CD4-positive, alpha-beta memory T cell (primary cell): Measurements from ENCODE around the gene PRKD1. TPM values are rescaled to one million over a fixed set of nuclear protein-coding genes. Genes with fewer than 3 reads are reported as not detected.
"Not testable (repeated sequence)": the region's sequence is repeated elsewhere in the genome, so short reads cannot be mapped to it uniquely, and the experiment has no call there.

ENCODE experiments used
- CTCF ChIA-PET: fragments of 350-600 bp; sonication (Branson Sonifier 250); formaldehyde crosslinking; loops from one replicate; lab custom pipeline; 2021; ENCODE audit warnings: inconsistent platforms; ENCODE audit not compliant: partially characterized antibody; lab: Charles Lee
- POLR2A ChIA-PET: fragments of 350-600 bp; sonication (Branson Sonifier 250); formaldehyde crosslinking; loops from one replicate; lab custom pipeline; 2021; ENCODE audit not compliant: partially characterized antibody; lab: Charles Lee
- DNase-seq, 5 donors: peaks; one replicate each; pipeline versions ENCODE4 v3.0.0 to v3.0.0-alpha.2; 2020 to 2022; ENCODE audit warnings: mixed read lengths in 1 of 5
- H3K27ac ChIP-seq: one replicate; pipeline ENCODE4 v1.7.0; 2013; ENCODE audit warnings: low read depth, low read length
- H3K27me3 ChIP-seq: 2 replicates; pipeline ENCODE4 v1.7.0; 2013; ENCODE audit warnings: mild to moderate bottlenecking, low read length, moderate library complexity; ENCODE audit not compliant: insufficient read depth
- H3K36me3 ChIP-seq: 2 replicates; pipeline ENCODE4 v1.7.0; 2013; ENCODE audit warnings: mild to moderate bottlenecking, low read length, moderate library complexity; ENCODE audit not compliant: insufficient read depth
- H3K4me1 ChIP-seq: 2 replicates; pipeline ENCODE4 v1.7.0; 2013; ENCODE audit warnings: mild to moderate bottlenecking, low read length, moderate library complexity; ENCODE audit not compliant: insufficient read depth
- H3K4me3 ChIP-seq, 2 donors: one replicate each; pipeline ENCODE4 v1.7.0; 2013; ENCODE audit warnings: low read length in 2 of 2, mild to moderate bottlenecking in 1 of 2
- H3K9me3 ChIP-seq, 2 donors: one replicate each; pipeline ENCODE4 v1.7.0; 2013; ENCODE audit warnings: low read length in 2 of 2, control low read depth in 1 of 2; ENCODE audit not compliant: control insufficient read depth in 1 of 2
- H3K27ac Mint-ChIP-seq, 7 donors: one replicate each; pipeline ENCODE4 v1.8.0; 2020 to 2021; ENCODE audit warnings: mixed read lengths in 7 of 7, mild to moderate bottlenecking in 6 of 7, inconsistent platforms in 3 of 7, moderate library complexity in 3 of 7
- H3K27me3 Mint-ChIP-seq, 2 donors: one replicate each; pipeline ENCODE4 v1.8.0; 2020 to 2021; ENCODE audit warnings: mixed read lengths in 2 of 2
- H3K36me3 Mint-ChIP-seq, 2 donors: one replicate each; pipeline ENCODE4 v1.8.0; 2020 to 2021; ENCODE audit warnings: mixed read lengths in 2 of 2, inconsistent platforms in 1 of 2, mild to moderate bottlenecking in 1 of 2
- H3K4me1 Mint-ChIP-seq, 4 donors: one replicate each; pipeline ENCODE4 v1.8.0; 2020 to 2021; ENCODE audit warnings: mixed read lengths in 4 of 4, mild to moderate bottlenecking in 1 of 4
- H3K4me3 Mint-ChIP-seq, 8 donors: one replicate each; pipeline ENCODE4 v1.8.0; 2020 to 2021; ENCODE audit warnings: mixed read lengths in 8 of 8, mild to moderate bottlenecking in 7 of 8, moderate library complexity in 6 of 8, inconsistent platforms in 3 of 8
- H3K9me3 Mint-ChIP-seq, 8 donors: one replicate each; pipeline ENCODE4 v1.8.0; 2020 to 2021; ENCODE audit warnings: mixed read lengths in 8 of 8, mild to moderate bottlenecking in 5 of 8, inconsistent platforms in 3 of 8, moderate library complexity in 1 of 8
- intact Hi-C: fragments of 100-400 bp; cut with micrococcal nuclease; formaldehyde crosslinking; loops from one replicate; pipeline ENCODE4 v1.15.1; 2023
- polyA plus RNA-seq, 2 donors: library from polyadenylated mRNA; unstranded; fragments of 300-500 nt; fragmentation: Illumina TruSeq; gene quantifications; one replicate each; pipeline ENCODE4 v1.2.3, GENCODE V29; 2021
- total RNA-seq, 2 experiments: library from RNA; stranded (reverse); gene quantifications; one replicate each; pipeline ENCODE4 v1.2.3, GENCODE V29; 2021

Gene PRKD1
- total and polyA plus RNA-seq, 4 experiments from 2014 or later, result not detected

GRCh38 chr14:29782041-29782440 is 145.6 kb downstream of the PRKD1 start:
- no peak overlapping the region for H3K27ac ChIP-seq
- H3K36me3 ChIP-seq, result no peaks in the 10 kb centered on the region
- H3K9me3 ChIP-seq, result no peaks in the 10 kb centered on the region
- Mint-ChIP-seq H3K27me3 (no peaks in the 10 kb centered on the region), H3K4me1 (no peaks in the 10 kb centered on the region), H3K27ac (no peak overlapping the region), H3K36me3 (no peaks in the 10 kb centered on the region), H3K4me3 (no peak overlapping the region), H3K9me3 (peaks cover 4 to 25% (median 13%) of the 10 kb centered on the region in 8 donors)
- no peak overlapping the region for H3K4me3 ChIP-seq
- no peaks in the 10 kb centered on the region for H3K4me1 ChIP-seq
- CTCF ChIA-PET, result no interaction called here
- intact Hi-C loops, result no loop called here
- no peak for DNase-seq
- no peaks in the 10 kb centered on the region for H3K27me3 ChIP-seq
- POLR2A ChIA-PET, result no interaction called here

- H3K36me3 Mint-ChIP-seq, H3K9me3 ChIP-seq, intact Hi-C loops, DNase-seq, H3K4me1 ChIP-seq, H3K4me1 Mint-ChIP-seq, CTCF ChIA-PET, H3K4me3 ChIP-seq, H3K27ac ChIP-seq, H3K27ac Mint-ChIP-seq, H3K27me3 Mint-ChIP-seq, POLR2A ChIA-PET, H3K36me3 ChIP-seq, H3K4me3 Mint-ChIP-seq, H3K27me3 ChIP-seq: not testable (repeated sequence)
- H3K9me3 Mint-ChIP-seq, result peaks cover 2 to 41% (median 20%) of the 10 kb centered on the region in 8 donors
These were observed 150.5 kb downstream of the PRKD1 start for GRCh38 chr14:29777142-29777541.

- Histone ChIP-seq H3K27me3 (no peaks in the 10 kb centered on the region), H3K27ac (no peak overlapping the region), H3K9me3 (no peaks in the 10 kb centered on the region), H3K4me1 (no peaks in the 10 kb centered on the region), H3K4me3 (no peak overlapping the region), H3K36me3 (no peaks in the 10 kb centered on the region)
- H3K9me3 Mint-ChIP-seq, result peaks cover 3 to 50% (median 22%) of the 10 kb centered on the region in 8 donors
- no peaks in the 10 kb centered on the region for H3K27me3 Mint-ChIP-seq
- H3K4me1 Mint-ChIP-seq, result no peaks in the 10 kb centered on the region
- ChIA-PET POLR2A (no interaction called here), CTCF (no interaction called here)
- no peak overlapping the region for H3K27ac Mint-ChIP-seq
- no peak overlapping the region for H3K4me3 Mint-ChIP-seq
- DNase-seq, result no peak
- no peaks in the 10 kb centered on the region for H3K36me3 Mint-ChIP-seq
- intact Hi-C loops, result no loop called here
These were observed 153.7 kb downstream of the PRKD1 start for GRCh38 chr14:29773990-29774389.

GRCh38 chr14:29763342-29763858 is 164.2 kb downstream of the PRKD1 start:
- Mint-ChIP-seq H3K4me1 (no peaks in the 10 kb centered on the region), H3K4me3 (no peak overlapping the region), H3K27me3 (no peaks in the 10 kb centered on the region), H3K36me3 (no peaks in the 10 kb centered on the region), H3K9me3 (peaks cover 0 to 9% (median 3%) of the 10 kb centered on the region in 8 donors), H3K27ac (no peak overlapping the region)
- Histone ChIP-seq H3K4me1 (no peaks in the 10 kb centered on the region), H3K27me3 (no peaks in the 10 kb centered on the region), H3K4me3 (no peak overlapping the region), H3K27ac (no peak overlapping the region), H3K36me3 (no peaks in the 10 kb centered on the region), H3K9me3 (no peaks in the 10 kb centered on the region)
- ChIA-PET CTCF (no interaction called here), POLR2A (no interaction called here)
- intact Hi-C loops, result no loop called here
- DNase-seq, result no peak

GRCh38 chr14:29759521-29760340 is 167.9 kb downstream of the PRKD1 start:
- Mint-ChIP-seq H3K4me1 (no peaks in the 10 kb centered on the region), H3K36me3 (no peaks in the 10 kb centered on the region), H3K4me3 (no peak overlapping the region), H3K27ac (no peak overlapping the region), H3K9me3 (peaks cover 0 to 8% (median 2%) of the 10 kb centered on the region in 8 donors), H3K27me3 (no peaks in the 10 kb centered on the region)
- ChIA-PET CTCF (no interaction called here), POLR2A (interaction anchor here (0.5 kb wide), 1 partner anchor 19 kb away, joined by 3 read pairs; no protein-coding TSS in a partner anchor)
- Histone ChIP-seq H3K36me3 (no peaks in the 10 kb centered on the region), H3K27me3 (no peaks in the 10 kb centered on the region), H3K4me3 (no peak overlapping the region), H3K9me3 (no peaks in the 10 kb centered on the region), H3K4me1 (no peaks in the 10 kb centered on the region), H3K27ac (no peak overlapping the region)
- DNase-seq, result no peak
- intact Hi-C loops, result no loop called here

GRCh38 chr14:29757711-29758233 is 169.9 kb downstream of the PRKD1 start:
- no peak overlapping the region for H3K4me3 ChIP-seq
- H3K27ac ChIP-seq, result no peak overlapping the region
- ChIA-PET CTCF (no interaction called here), POLR2A (no interaction called here)
- no peaks in the 10 kb centered on the region for H3K9me3 ChIP-seq
- no peaks in the 10 kb centered on the region for H3K4me1 ChIP-seq
- Mint-ChIP-seq H3K9me3 (peaks cover 0 to 8% (median 4%) of the 10 kb centered on the region in 8 donors), H3K4me3 (no peak overlapping the region), H3K36me3 (no peaks in the 10 kb centered on the region), H3K27ac (no peak overlapping the region), H3K4me1 (no peaks in the 10 kb centered on the region), H3K27me3 (no peaks in the 10 kb centered on the region)
- no peaks in the 10 kb centered on the region for H3K27me3 ChIP-seq
- intact Hi-C loops, result no loop called here
- no peaks in the 10 kb centered on the region for H3K36me3 ChIP-seq
- no peak for DNase-seq

- Mint-ChIP-seq H3K27ac (no peak overlapping the region), H3K9me3 (peaks cover 0 to 8% (median 4%) of the 10 kb centered on the region in 8 donors), H3K27me3 (no peaks in the 10 kb centered on the region), H3K4me3 (no peak overlapping the region), H3K4me1 (no peaks in the 10 kb centered on the region), H3K36me3 (no peaks in the 10 kb centered on the region)
- CTCF ChIA-PET, result no interaction called here
- H3K4me3 ChIP-seq, result no peak overlapping the region
- H3K27me3 ChIP-seq, result no peaks in the 10 kb centered on the region
- H3K27ac ChIP-seq, result no peak overlapping the region
- intact Hi-C loops, result no loop called here
- no peak for DNase-seq
- H3K9me3 ChIP-seq, result no peaks in the 10 kb centered on the region
- H3K36me3 ChIP-seq, result no peaks in the 10 kb centered on the region
- POLR2A ChIA-PET, result no interaction called here
- H3K4me1 ChIP-seq, result no peaks in the 10 kb centered on the region
These were observed 170.4 kb downstream of the PRKD1 start for GRCh38 chr14:29757188-29757680.
